ENCODE data around the gene MEDAG.

DNA sequence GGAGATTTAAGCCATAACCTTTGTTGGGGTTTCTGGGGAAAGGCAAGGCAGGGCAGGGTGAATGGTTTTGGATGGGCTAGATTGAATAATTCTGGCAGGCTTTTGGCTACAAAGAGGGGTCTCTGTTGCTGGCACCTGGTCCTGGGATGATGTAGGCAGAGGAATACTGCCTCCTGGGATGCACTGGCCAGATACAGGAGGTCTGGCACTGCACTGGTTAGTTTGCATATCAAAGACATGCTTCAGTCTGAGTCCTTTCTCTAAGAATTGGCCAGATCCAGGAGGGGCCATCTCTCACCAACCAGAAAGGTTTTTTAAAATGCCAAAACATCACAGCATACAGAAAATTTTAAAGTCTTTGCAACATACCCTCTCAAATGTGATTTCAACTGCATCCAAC, 8.0 kb upstream of the MEDAG start:
- TF ChIP-seq, protein P1, sequence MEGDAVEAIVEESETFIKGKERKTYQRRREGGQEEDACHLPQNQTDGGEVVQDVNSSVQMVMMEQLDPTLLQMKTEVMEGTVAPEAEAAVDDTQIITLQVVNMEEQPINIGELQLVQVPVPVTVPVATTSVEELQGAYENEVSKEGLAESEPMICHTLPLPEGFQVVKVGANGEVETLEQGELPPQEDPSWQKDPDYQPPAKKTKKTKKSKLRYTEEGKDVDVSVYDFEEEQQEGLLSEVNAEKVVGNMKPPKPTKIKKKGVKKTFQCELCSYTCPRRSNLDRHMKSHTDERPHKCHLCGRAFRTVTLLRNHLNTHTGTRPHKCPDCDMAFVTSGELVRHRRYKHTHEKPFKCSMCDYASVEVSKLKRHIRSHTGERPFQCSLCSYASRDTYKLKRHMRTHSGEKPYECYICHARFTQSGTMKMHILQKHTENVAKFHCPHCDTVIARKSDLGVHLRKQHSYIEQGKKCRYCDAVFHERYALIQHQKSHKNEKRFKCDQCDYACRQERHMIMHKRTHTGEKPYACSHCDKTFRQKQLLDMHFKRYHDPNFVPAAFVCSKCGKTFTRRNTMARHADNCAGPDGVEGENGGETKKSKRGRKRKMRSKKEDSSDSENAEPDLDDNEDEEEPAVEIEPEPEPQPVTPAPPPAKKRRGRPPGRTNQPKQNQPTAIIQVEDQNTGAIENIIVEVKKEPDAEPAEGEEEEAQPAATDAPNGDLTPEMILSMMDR (IDR thresholded peaks at IDR 0.05) = no peak
- TF ChIP-seq EZH2phosphoT487 (IDR thresholded peaks at IDR 0.05) = no peak
- no peak for TF ChIP-seq EZH2 (IDR thresholded peaks at IDR 0.05)
